Limb (tissue), 2 donors: ENCODE results near the gene GTF2H4.
"Not testable (repeated sequence)": the region's sequence is repeated elsewhere in the genome, so short reads cannot be mapped to it uniquely, and the experiment has no call there.

Experiments
- DNase-seq, 2 donors: peaks; one replicate each; pipeline ENCODE4 v3.0.0-alpha.2; 2016; ENCODE audit errors: extremely low spot score in 2 of 2

Gene GTF2H4

DNA sequence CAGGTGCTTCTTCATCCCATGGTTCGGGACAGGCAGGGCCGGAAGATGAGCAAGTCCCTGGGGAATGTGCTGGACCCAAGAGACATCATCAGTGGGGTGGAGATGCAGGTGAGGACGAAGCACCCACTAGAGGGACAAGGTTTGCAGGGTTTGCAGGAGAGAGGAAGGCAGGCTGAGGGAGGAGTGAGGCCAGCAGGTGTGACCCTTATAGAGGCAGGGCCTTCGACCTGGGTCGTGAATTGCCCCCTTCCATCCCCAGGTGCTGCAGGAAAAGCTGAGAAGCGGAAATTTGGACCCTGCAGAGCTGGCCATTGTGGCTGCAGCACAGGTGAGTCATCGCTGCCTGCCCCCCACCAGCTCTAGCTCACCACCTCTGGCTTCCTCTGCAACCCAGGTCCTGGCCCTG lies 14.4 kb downstream of the GTF2H4 start:
- no peak for DNase-seq

- DNase-seq: not testable (repeated sequence)
Observed at GRCh38 chr6:30924040-30924627, 16.1 kb downstream of the GTF2H4 start.

GRCh38 chr6:30926644-30927043 lies 18.6 kb downstream of the GTF2H4 start:
- no peak for DNase-seq

GRCh38 chr6:30927080-30927479 lies 19.1 kb downstream of the GTF2H4 start:
- DNase-seq: not testable (repeated sequence)

- no peak for DNase-seq
Observed at GRCh38 chr6:30928677-30929076, 20.7 kb downstream of the GTF2H4 start.

- no peak for DNase-seq
Observed at GRCh38 chr6:30930506-30930905, 22.5 kb downstream of the GTF2H4 start.

- DNase-seq: no peak
Observed at GRCh38 chr6:30931272-30931671, 23.3 kb downstream of the GTF2H4 start.

DNA sequence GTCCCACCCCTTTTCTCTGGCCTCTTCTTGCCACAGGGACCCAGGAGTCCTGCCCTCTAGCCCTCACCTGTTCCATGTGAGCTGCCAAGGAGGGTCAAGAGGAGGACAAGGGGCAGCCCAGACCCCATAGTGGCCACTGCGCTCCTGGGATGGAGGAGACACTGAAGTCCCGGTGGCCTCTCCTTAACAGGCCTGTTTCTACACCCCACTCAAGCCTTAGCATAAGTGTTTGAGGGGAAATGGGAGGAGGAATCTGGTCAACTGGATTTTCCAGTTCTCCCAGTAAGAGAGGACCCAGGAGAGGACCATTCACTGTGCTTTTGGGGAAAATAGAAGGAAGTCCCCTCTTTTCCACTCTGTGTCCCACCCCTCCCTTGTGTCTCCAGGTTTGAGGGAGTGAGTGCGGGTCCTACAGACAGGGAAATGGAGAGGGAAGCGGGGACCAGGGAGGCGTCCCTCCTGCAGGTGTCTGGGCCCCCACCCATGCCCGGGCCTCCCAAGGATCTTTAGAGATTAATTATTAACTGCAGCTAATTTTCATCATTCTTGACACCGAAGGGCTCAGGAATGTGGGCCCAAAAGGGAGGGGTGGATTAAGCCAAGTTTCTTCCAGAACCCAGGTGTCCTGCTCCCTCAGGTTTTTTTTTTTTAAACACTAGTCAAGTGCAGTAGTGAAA lies 24.1 kb downstream of the GTF2H4 start, which contains the start of gene SFTA2:
Gene SFTA2 (minus strand): TSS at position 202 of the 677 bp plus-strand sequence. CDS start 74 bp downstream, at position 128.
- DNase-seq: no peak

GRCh38 chr6:30932665-30933365 lies 24.8 kb downstream of the GTF2H4 start:
- no peak for DNase-seq

DNA sequence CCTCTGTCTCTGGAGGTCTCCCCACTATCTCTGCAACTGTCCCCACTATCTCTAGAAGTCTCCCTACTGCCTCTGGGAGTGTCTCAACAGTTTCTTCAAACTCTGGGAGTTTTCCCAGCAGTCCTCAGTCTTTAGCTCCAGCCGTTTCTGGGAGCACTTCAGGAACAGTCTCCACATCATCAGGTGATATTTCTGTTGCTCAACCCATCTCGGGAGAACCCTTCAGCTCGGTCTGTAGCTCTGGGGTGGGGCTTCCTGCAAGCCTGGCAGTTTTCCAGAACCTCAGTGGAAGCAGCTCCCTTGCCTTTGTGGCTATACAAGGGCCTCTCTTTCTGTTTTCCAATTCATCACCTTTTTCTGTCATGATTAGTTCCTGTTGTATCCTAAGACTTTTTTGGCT lies 27.0 kb downstream of the GTF2H4 start:
- DNase-seq: no peak

DNA sequence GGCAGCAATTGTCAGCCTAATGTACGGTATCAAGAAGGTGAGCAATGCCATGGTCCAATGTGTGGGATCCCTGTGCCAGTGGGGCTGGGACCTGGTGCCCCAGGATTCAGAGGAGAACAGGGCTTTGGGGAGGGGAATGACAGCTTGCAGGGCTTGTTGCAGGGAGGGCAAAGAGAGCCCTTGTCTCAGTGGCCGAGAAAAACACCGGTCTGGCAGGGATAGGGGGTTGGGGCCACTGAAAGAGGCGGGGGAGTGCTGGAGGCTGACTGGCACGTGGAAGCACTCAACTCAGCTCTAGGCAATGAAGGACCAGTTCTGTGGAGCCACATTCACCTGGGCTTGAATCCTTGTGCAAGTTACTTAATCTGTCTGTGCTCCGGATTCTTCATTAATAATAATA lies 29.3 kb downstream of the GTF2H4 start:
- DNase-seq: no peak

DNA sequence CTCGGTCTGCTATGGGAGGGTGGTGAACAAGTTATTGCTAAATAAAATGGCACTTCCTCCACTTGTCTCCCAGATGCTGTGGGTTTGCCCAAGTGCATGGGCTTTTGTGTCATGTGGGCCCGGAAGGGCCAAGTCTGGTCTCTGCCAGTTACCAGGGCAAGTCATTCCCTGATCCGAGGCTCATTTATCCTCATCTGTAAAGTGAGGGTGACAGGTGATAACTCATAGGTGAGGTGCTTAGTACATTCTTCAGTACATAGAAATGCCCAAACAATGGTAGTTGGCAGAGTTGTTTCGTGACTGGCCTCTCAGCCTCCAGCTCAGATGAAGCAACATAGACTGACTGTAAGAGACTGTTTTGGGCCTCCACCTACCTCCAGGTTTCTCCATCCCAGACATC lies 30.7 kb downstream of the GTF2H4 start:
- DNase-seq: no peak

- no peak for DNase-seq
Observed at GRCh38 chr6:30939473-30939872, 31.5 kb downstream of the GTF2H4 start.

GRCh38 chr6:30940361-30940986 lies 32.5 kb downstream of the GTF2H4 start, which contains the start of gene MUCL3:
Gene MUCL3 (plus strand): TSS chr6:30940973. CDS start chr6:30941000, 27 bp downstream.
- no peak for DNase-seq

DNA sequence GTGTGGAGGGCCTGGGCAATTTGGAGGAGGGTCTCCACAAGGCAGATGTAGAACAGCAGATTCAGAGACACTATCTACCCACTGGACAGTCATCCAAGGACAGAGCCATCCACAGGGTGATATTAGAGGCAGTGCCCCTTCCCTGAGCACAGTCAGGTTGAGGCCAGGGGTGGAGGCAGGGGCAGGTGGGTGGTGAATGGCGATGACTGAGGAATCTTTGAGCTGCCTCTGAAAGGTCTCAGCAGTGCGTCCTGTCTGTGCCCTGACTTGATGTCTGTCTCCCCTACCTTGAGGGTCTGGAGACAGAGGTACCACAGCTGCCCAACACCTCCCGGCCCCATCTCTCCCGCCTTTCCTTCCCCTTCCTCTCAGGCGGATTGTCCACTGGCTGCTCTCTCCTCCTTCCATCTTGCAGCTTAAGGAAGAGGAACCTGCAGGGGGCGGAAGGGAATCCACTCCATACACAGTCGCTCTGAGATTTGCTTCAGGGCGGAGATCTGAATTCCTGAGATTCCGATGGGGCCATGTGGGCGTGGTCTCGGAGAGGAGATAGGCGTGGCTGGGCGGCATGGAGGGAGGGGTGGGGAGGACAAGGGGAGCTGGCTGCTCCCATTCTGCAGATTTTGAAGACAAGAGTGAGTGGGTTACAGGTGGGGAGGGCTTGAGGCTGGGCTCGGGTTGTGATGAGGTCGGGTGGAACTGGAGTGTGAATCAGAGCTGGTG lies 34.5 kb downstream of the GTF2H4 start:
- peak; percentile 44 to 67 for DNase-seq

DNA sequence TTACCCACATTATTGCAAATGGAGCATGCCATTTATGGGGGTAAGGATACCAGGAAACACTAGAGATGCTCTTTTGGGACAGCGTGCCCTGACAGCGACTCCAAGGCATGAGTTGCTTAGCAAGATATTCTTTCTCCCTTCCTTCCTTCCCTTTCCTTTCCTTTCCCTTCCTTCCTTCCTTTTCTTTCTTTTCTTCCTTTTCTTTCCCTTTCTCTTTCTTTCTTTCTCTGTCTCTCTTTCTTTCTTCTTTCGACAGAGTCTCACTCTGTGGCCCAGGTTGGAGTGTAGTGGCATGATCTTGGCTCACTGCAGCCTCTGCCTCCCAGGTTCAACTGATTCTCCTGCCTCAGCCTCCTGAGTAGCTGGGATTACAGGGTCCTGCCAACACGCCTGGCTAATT lies 36.0 kb downstream of the GTF2H4 start:
- no peak for DNase-seq

- no peak for DNase-seq
Observed at GRCh38 chr6:30945281-30945680, 37.3 kb downstream of the GTF2H4 start.

GRCh38 chr6:30947231-30947630 lies 39.2 kb downstream of the GTF2H4 start:
- DNase-seq: no peak

DNA sequence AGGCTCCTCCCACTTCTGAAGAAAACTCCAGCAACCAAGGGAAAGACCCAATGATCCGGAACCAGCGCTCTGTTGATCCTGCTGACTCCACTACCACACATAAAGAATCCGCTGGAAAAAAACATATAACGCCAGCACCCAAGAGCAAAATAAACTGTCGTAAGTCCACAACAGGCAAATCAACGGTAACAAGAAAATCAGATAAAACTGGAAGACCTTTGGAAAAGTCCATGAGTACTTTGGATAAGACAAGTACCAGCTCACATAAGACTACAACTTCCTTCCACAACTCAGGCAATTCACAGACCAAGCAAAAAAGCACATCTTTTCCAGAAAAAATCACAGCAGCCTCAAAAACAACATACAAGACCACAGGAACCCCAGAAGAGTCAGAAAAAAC lies 40.8 kb downstream of the GTF2H4 start:
- DNase-seq: no peak

GRCh38 chr6:30951907-30952469 lies 44.0 kb downstream of the GTF2H4 start:
- DNase-seq: no peak
